ENCODE measurements around the gene TRPC4. TPM values are rescaled to one million over a fixed set of nuclear protein-coding genes. Genes with fewer than 3 reads are reported as not detected.

TRPC4 gene
- total and polyA plus RNA-seq, 10 donors = 0.06 to 0.42 (median 0.15) TPM; not detected in 4

GRCh38 chr13:37645181-37645740, 224.3 kb downstream of the TRPC4 start:
- Histone ChIP-seq H3K36me3 (no peaks in the 10 kb centered on the region), H3K4me3 (no peak overlapping the region)
- 44 to 51% (median 48%) methylated on average over 7 of the region's 7 CpGs for WGBS, 5 donors

DNA sequence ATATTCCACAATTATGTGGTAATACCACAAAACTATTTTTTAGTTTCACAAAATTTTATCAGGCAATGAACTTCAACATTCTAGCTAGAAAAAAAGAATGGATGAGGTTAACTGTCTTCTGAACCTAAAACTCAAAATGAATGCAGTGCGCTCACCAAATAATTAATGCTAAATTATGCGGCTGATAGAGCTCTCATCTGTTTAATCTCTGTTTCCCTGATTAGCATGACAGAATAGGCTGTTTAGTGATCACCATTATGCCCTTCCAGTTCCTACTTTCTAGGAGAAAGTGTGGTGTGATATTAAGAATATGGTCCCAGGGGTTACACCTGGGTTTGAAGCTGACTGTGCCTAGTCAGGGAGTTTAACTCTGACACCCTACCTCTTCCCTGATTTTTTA, 228.2 kb downstream of the TRPC4 start:
- H3K27me3 ChIP-seq (replicated peaks in 1 of 7) = no peaks in the 10 kb centered on the region
- no peak overlapping the region for H3K27ac ChIP-seq
- no peak for TF ChIP-seq POLR2A (IDR thresholded peaks at IDR 0.05)
- TF ChIP-seq, protein P1, sequence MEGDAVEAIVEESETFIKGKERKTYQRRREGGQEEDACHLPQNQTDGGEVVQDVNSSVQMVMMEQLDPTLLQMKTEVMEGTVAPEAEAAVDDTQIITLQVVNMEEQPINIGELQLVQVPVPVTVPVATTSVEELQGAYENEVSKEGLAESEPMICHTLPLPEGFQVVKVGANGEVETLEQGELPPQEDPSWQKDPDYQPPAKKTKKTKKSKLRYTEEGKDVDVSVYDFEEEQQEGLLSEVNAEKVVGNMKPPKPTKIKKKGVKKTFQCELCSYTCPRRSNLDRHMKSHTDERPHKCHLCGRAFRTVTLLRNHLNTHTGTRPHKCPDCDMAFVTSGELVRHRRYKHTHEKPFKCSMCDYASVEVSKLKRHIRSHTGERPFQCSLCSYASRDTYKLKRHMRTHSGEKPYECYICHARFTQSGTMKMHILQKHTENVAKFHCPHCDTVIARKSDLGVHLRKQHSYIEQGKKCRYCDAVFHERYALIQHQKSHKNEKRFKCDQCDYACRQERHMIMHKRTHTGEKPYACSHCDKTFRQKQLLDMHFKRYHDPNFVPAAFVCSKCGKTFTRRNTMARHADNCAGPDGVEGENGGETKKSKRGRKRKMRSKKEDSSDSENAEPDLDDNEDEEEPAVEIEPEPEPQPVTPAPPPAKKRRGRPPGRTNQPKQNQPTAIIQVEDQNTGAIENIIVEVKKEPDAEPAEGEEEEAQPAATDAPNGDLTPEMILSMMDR (IDR thresholded peaks at IDR 0.05 in 8 of 11, conservative IDR thresholded peaks at IDR 0.05 in 3 of 11) = no peak
- no peaks in the 10 kb centered on the region for H3K36me3 ChIP-seq
- no peaks in the 10 kb centered on the region for H3K9me3 ChIP-seq
- WGBS, 5 donors = 89 to 95% (median 94%) methylated on average over 2 of the region's 2 CpGs
- intact Hi-C loops (cut with DNase I; ENCODE audit: low total_unique reads) = no loop called here
- H3K4me1 ChIP-seq = no peaks in the 10 kb centered on the region
- DNase-seq = no peak
- no peak overlapping the region for H3K4me3 ChIP-seq

More at GRCh38 chr13:37645181-37645740, 224.3 kb downstream of the TRPC4 start:
- Histone ChIP-seq H3K9me3 (no peaks in the 10 kb centered on the region), H3K27me3 (replicated peaks in 1 of 7) (no peaks in the 10 kb centered on the region), H3K27ac (no peak overlapping the region), H3K4me1 (no peaks in the 10 kb centered on the region)
- TF ChIP-seq, protein P1 (IDR thresholded peaks at IDR 0.05 in 8 of 11, conservative IDR thresholded peaks at IDR 0.05 in 3 of 11) = no peak
- TF ChIP-seq POLR2AphosphoS5 (IDR thresholded peaks at IDR 0.05) (no peak), POLR2A (IDR thresholded peaks at IDR 0.05) (no peak)
- no peak for DNase-seq
- intact Hi-C loops (cut with DNase I; ENCODE audit: low total_unique reads) = no loop called here

GRCh38 chr13:37640499-37640898, 229.1 kb downstream of the TRPC4 start:
- H3K9me3 ChIP-seq = no peaks in the 10 kb centered on the region
- no peak for DNase-seq
- H3K4me1 ChIP-seq = no peaks in the 10 kb centered on the region
- no peak overlapping the region for H3K27ac ChIP-seq
- H3K4me3 ChIP-seq = no peak overlapping the region
- intact Hi-C loops (cut with DNase I; ENCODE audit: low total_unique reads) = no loop called here
- no peaks in the 10 kb centered on the region for H3K27me3 ChIP-seq (replicated peaks in 1 of 7)
- WGBS, 5 donors = 25 to 32% (median 30%) methylated on average over 2 of the region's 2 CpGs
- TF ChIP-seq POLR2A (IDR thresholded peaks at IDR 0.05) = no peak
- TF ChIP-seq, protein P1 (IDR thresholded peaks at IDR 0.05 in 8 of 11, conservative IDR thresholded peaks at IDR 0.05 in 3 of 11) = peak in 1 of 11 experiments; percentile 8
- no peaks in the 10 kb centered on the region for H3K36me3 ChIP-seq

DNA sequence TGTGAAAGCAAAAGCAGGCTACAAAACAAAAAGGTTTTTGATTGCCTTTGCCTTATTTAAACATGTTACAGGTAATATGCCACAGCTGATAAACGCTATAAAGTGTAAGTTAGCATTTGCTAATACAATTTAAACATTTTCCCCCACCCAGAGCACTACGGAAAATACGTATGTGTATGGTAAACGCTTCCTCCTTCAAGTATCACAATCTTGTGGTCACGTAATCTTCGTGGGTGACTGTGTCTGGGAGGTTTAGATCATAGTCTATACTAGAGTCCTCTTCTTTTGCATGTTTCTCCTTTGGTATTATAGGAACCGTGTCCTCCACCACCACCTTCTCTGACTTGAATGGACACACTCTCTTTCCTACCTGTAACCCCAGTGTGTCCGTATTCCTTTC, 232.9 kb downstream of the TRPC4 start:
- 73 to 81% (median 79%) methylated on average over 8 of the region's 8 CpGs for WGBS, 5 donors
- no peaks in the 10 kb centered on the region for H3K9me3 ChIP-seq
- no peak overlapping the region for H3K27ac ChIP-seq
- no peak for DNase-seq
- H3K4me1 ChIP-seq = no peaks in the 10 kb centered on the region
- TF ChIP-seq, protein P1 (IDR thresholded peaks at IDR 0.05 in 8 of 11, conservative IDR thresholded peaks at IDR 0.05 in 3 of 11) = no peak
- intact Hi-C loops (cut with DNase I; ENCODE audit: low total_unique reads) = no loop called here
- H3K36me3 ChIP-seq = no peaks in the 10 kb centered on the region
- H3K27me3 ChIP-seq (replicated peaks in 1 of 7) = no peaks in the 10 kb centered on the region
- no peak overlapping the region for H3K4me3 ChIP-seq

Measured in spleen (tissue), 11 donors.